ENCODE measurements around the gene OSBPL2. TPM values are rescaled to one million over a fixed set of nuclear protein-coding genes. Genes with fewer than 3 reads are reported as not detected.
A peak's percentile ranks its signal among the peaks of the same experiment; 100 is the strongest.

Gene OSBPL2
- total and polyA plus RNA-seq, 9 of the 15 experiments (the other 6 are each of a cell fraction or from before 2014, with no cell fraction given): 2.5 to 25.6 (median 14.1) TPM

- intact Hi-C loops (cut with micrococcal nuclease) (loop anchor here (5.0 to 10.0 kb wide), 3 partner anchors 67 to 316 kb away; partner anchors contain the start of gene LAMA5), in situ Hi-C loops (cut with MboI) (loop anchor here (10.0 kb wide), 2 partner anchors 194 to 314 kb away; no protein-coding TSS in a partner anchor)
- Histone ChIP-seq H3K9ac (ENCODE audit: insufficient read depth in 1 of 2, low read depth in 2 of 2, low read length in 2 of 2) (0 out of 4 replicates have a peak overlapping the region, but pooled peaks of 1 of the 2 experiments have one; percentile 1), H3K9me1 (ENCODE audit: control insufficient read depth, insufficient read depth, low read length) (peaks cover 5% of the 10 kb centered on the region), H3K4me1 (replicated peaks in 1 of 2; ENCODE audit: control insufficient read depth in 2 of 2, insufficient read depth in 2 of 2, low read length in 2 of 2) (peaks cover 14 to 54% of the 10 kb centered on the region in 2 experiments), H3K79me2 (ENCODE audit: control insufficient read depth, insufficient read depth, low read length) (peaks cover 24% of the 10 kb centered on the region), H2AFZ (ENCODE audit: low read depth, low read length) (no peak overlapping the region), H3K27me3 (ENCODE audit: control insufficient read depth in 2 of 2, insufficient read depth in 2 of 2, low read length in 2 of 2) (no peaks in the 10 kb centered on the region), H3K36me3 (ENCODE audit: control insufficient read depth, insufficient read depth, low read length) (peaks cover 27% of the 10 kb centered on the region; the same call in 2 of the 3 replicates), H3K9me3 (replicated peaks; ENCODE audit: control insufficient read depth, insufficient read depth, low read depth, low read length) (no peaks in the 10 kb centered on the region), H3K4me3 (no peak overlapping the region), H4K20me1 (replicated peaks; ENCODE audit: control insufficient read depth, insufficient read depth, low read length) (peaks cover 20% of the 10 kb centered on the region), H3K4me2 (ENCODE audit: insufficient read depth, low read length) (no peak overlapping the region), H3K27ac (ENCODE audit: extremely low read depth, low read depth, low read length) (no peak overlapping the region)
- 63% methylated on average over 11 of the region's 11 CpGs for WGBS (ENCODE audit: insufficient coverage, low coverage, missing lambda C conversion rate)
- DNase-seq (ENCODE audit: extremely low read depth in 1 of 4, low spot score in 3 of 4): no peak
- POLR2A ChIA-PET: interaction anchor here (0.7 to 1.0 kb wide), 2 partner anchors 9 to 65 kb away, joined by 3 to 5 read pairs; no protein-coding TSS in a partner anchor
- ATAC-seq: no peak
- no TSS peak for BruUV-seq (replicated peaks)
- TF ChIP-seq POLR2G (IDR thresholded peaks at IDR 0.05; ENCODE audit: low read depth, low read length) (peak; percentile 47; the same call in 1 of the 2 replicates), ZNF584 (CRISPR knock-in tag; IDR thresholded peaks at IDR 0.05; ENCODE audit: low read depth) (no peak)
- FAIRE-seq: no peak
- CTCF ChIA-PET (ENCODE audit: low intra/inter-chr PET ratio): interaction anchor here (1.1 kb wide), 1 partner anchor 105 kb away, joined by 3 read pairs; no protein-coding TSS in a partner anchor
Measured at GRCh38 chr20:62300319-62300718, 62.0 kb downstream of the OSBPL2 start.

- in situ Hi-C loops (cut with MboI): loop anchor here (10.0 kb wide), 2 partner anchors 194 to 314 kb away; no protein-coding TSS in a partner anchor
- POLR2A ChIA-PET: interaction anchor here (0.6 to 1.0 kb wide), 3 partner anchors 11 to 336 kb away, joined by 3 to 5 read pairs (median 3); no protein-coding TSS in a partner anchor
- H4K20me1 ChIP-seq (replicated peaks; ENCODE audit: control insufficient read depth, insufficient read depth, low read length): peaks cover 20% of the 10 kb centered on the region
- no peak overlapping the region for H3K4me3 ChIP-seq
- ATAC-seq (no peak), DNase-seq (ENCODE audit: extremely low read depth in 1 of 4, low spot score in 3 of 4) (no peak), FAIRE-seq (no peak)
- BruUV-seq (replicated peaks): no TSS peak
- no peak overlapping the region for H3K9ac ChIP-seq (ENCODE audit: insufficient read depth in 1 of 2, low read depth in 2 of 2, low read length in 2 of 2)
- no peak overlapping the region for H3K27ac ChIP-seq (ENCODE audit: extremely low read depth, low read depth, low read length)
- peaks cover 14 to 62% of the 10 kb centered on the region in 2 experiments for H3K4me1 ChIP-seq (replicated peaks in 1 of 2; ENCODE audit: control insufficient read depth in 2 of 2, insufficient read depth in 2 of 2, low read length in 2 of 2)
- intact Hi-C loops (cut with micrococcal nuclease): loop anchor here (5.0 to 10.0 kb wide), 3 partner anchors 66 to 316 kb away; partner anchors contain the start of gene LAMA5
- peaks cover 5% of the 10 kb centered on the region for H3K9me1 ChIP-seq (ENCODE audit: control insufficient read depth, insufficient read depth, low read length)
- H3K36me3 ChIP-seq (ENCODE audit: control insufficient read depth, insufficient read depth, low read length): peaks cover 28% of the 10 kb centered on the region; the same call in 2 of the 3 replicates
- CTCF ChIA-PET (ENCODE audit: low intra/inter-chr PET ratio): interaction anchor here (0.6 to 2.3 kb wide), 3 partner anchors 67 to 104 kb away, joined by 3 to 14 read pairs (median 3); no protein-coding TSS in a partner anchor
- no peaks in the 10 kb centered on the region for H3K9me3 ChIP-seq (replicated peaks; ENCODE audit: control insufficient read depth, insufficient read depth, low read depth, low read length)
- TF ChIP-seq CTCF (IDR thresholded peaks at IDR 0.05 in 2 of 3, conservative IDR thresholded peaks at IDR 0.05 in 1 of 3; ENCODE audit: insufficient read depth in 2 of 3, low read depth in 1 of 3, low read length in 3 of 3) (no peak), CBX1 (IDR thresholded peaks at IDR 0.05; ENCODE audit: low read depth) (no peak), THAP12 (CRISPR knock-in tag; IDR thresholded peaks at IDR 0.05) (no peak), GABPB1 (CRISPR knock-in tag; IDR thresholded peaks at IDR 0.05) (no peak)
- H3K4me2 ChIP-seq (ENCODE audit: insufficient read depth, low read length): 0 out of 2 replicates have a peak overlapping the region, but pooled peaks have one; percentile 79
- no peak overlapping the region for H2AFZ ChIP-seq (ENCODE audit: low read depth, low read length)
- 70% methylated on average over 11 of the region's 11 CpGs for WGBS (ENCODE audit: insufficient coverage, low coverage, missing lambda C conversion rate)
- no peaks in the 10 kb centered on the region for H3K27me3 ChIP-seq (ENCODE audit: control insufficient read depth in 2 of 2, insufficient read depth in 2 of 2, low read length in 2 of 2)
- H3K79me2 ChIP-seq (ENCODE audit: control insufficient read depth, insufficient read depth, low read length): peaks cover 32% of the 10 kb centered on the region
Measured at GRCh38 chr20:62301111-62301668, 62.9 kb downstream of the OSBPL2 start.

All from K562 (cell line).